ENCODE results near the gene FBXL7. TPM values are rescaled to one million over a fixed set of nuclear protein-coding genes. Genes with fewer than 3 reads are reported as not detected.

The FBXL7 gene
- total RNA-seq, 4 donors from 2014 or later = 2.1 to 25.6 (median 6.5) TPM

DNA sequence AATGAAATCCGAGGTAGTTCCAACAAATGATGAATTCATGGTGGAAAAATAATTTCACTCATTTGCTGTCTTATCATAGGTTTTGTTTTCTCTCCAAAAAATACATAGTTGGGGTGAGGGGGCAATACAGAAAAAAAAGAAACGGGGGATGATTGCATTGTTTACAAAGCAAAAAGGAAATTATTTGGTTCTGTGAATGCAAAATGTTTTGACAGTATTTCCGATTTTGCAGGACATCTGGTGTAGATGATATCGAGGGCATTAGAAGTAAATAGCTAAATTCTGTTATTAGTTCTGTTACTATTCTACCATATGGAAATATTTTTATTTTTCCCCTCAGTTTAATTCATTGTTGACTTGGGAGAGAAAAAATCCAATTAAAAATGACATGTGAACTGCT is 477.9 kb downstream of the FBXL7 start:
- Histone ChIP-seq H3K4me3 (no peak overlapping the region), H3K27me3 (no peaks in the 10 kb centered on the region), H3K36me3 (no peaks in the 10 kb centered on the region), H3K27ac (no peak overlapping the region), H3K4me1 (no peaks in the 10 kb centered on the region), H3K9me3 (no peaks in the 10 kb centered on the region)
- no peak for DNase-seq
- TF ChIP-seq CTCF (IDR thresholded peaks at IDR 0.05) = no peak
- TF ChIP-seq POLR2A (IDR thresholded peaks at IDR 0.05) = no peak

DNA sequence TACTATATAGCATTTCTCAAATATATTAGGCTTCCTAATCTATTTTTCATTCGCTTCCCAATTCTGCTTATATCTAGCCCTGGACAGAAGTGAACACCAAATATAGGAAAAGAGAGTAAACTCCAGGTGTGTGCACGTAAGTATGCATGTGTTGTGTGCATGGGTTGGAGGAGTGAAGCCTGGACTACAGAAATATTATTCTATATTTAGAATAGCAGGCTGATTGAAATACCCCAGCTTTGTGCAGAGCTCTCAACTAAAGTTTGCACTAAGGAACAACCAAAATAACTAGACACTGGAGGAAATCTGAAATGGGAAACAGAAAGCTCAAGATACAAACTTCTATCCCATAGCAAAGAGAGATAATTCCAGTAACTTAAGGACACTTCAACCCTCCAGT is 480.9 kb downstream of the FBXL7 start:
- no peaks in the 10 kb centered on the region for H3K27me3 ChIP-seq
- no peak overlapping the region for H3K4me3 ChIP-seq
- TF ChIP-seq POLR2A (IDR thresholded peaks at IDR 0.05) = no peak
- TF ChIP-seq CTCF (IDR thresholded peaks at IDR 0.05) = no peak
- no peaks in the 10 kb centered on the region for H3K4me1 ChIP-seq
- no peak for DNase-seq
- H3K9me3 ChIP-seq = no peaks in the 10 kb centered on the region
- no peaks in the 10 kb centered on the region for H3K36me3 ChIP-seq
- H3K27ac ChIP-seq = no peak overlapping the region

- H3K9me3 ChIP-seq = no peaks in the 10 kb centered on the region
- H3K27ac ChIP-seq = no peak overlapping the region
- no peaks in the 10 kb centered on the region for H3K4me1 ChIP-seq
- H3K27me3 ChIP-seq = no peaks in the 10 kb centered on the region
- no peaks in the 10 kb centered on the region for H3K36me3 ChIP-seq
- H3K4me3 ChIP-seq = no peak overlapping the region
- DNase-seq = no peak
- no peak for TF ChIP-seq CTCF (IDR thresholded peaks at IDR 0.05)
- TF ChIP-seq POLR2A (IDR thresholded peaks at IDR 0.05) = no peak
These were observed 483.4 kb downstream of the FBXL7 start for GRCh38 chr5:15983392-15983791.

Small RNAs within 50 kb of the gene (small RNA-seq; reads per million reads assigned to genes)
- gene MIR887 = 2.0 to 4.3 reads per million in 2 donors
